K562 (cell line): ENCODE measurements around the gene GGA2. TPM values are rescaled to one million over a fixed set of nuclear protein-coding genes. Genes with fewer than 3 reads are reported as not detected.

ENCODE experiments used
- ATAC-seq: fragments of 200-7000 bp; cut with Tn5 transposase; 3 replicates; pipeline ENCODE4 v1.9.1; 2020; ENCODE audit warnings: moderate library complexity
- BruUV-seq: library from RNA; stranded (reverse); fragments of 400-500 nt; replicated peaks from 2 replicates; lab custom pipeline; 2021; lab: Mats Ljungman, UMichigan
- CTCF ChIA-PET: fragments of 300-600 bp; formaldehyde crosslinking; extraction: SDS; loops from one replicate; lab custom pipeline; 2021; ENCODE audit warnings: low intra/inter-chr PET ratio; lab: Yijun Ruan, JAX
- POLR2A ChIA-PET: fragments of 300-600, 350-650 bp; sonication (Branson Sonifier 250); formaldehyde crosslinking; extraction: SDS; loops from one replicate; lab custom pipeline; 2021; ENCODE audit warnings: antibody characterized with exemption, inconsistent platforms; lab: Yijun Ruan, JAX
- DNase-seq, 4 experiments: peaks; one replicate each; pipeline versions ENCODE4 v3.0.0 to v3.0.0-alpha.2; 2011 to 2018; ENCODE audit warnings: low spot score in 3 of 4, mixed read lengths in 3 of 4; ENCODE audit errors: extremely low read depth in 1 of 4
- FAIRE-seq: peaks from 2 replicates; lab custom pipeline; 2011; peaks lifted over from hg19 to GRCh38; lab: Jason Lieb, UNC
- H2AFZ ChIP-seq: 2 replicates; pipeline ENCODE4 v1.6.0; 2011; ENCODE audit warnings: low read depth, low read length, control low read depth, inconsistent platforms
- H3K27ac ChIP-seq: fragments of 200-600 bp; 3 replicates; pipeline ENCODE4 v1.8.0; 2011; ENCODE audit warnings: low read depth, mild to moderate bottlenecking, control low read depth, inconsistent platforms, low read length, moderate library complexity, mixed read lengths; ENCODE audit errors: extremely low read depth
- H3K27me3 ChIP-seq, 2 experiments: fragments of 300-600 bp in 1 of 2; 2 replicates in 1 of 2; 3 replicates in 1 of 2; pipeline versions ENCODE4 v1.6.0 to v1.8.0; 2011; ENCODE audit warnings: inconsistent platforms in 2 of 2, low read length in 2 of 2, mild to moderate bottlenecking in 1 of 2, mixed read lengths in 1 of 2, moderate library complexity in 1 of 2; ENCODE audit not compliant: control insufficient read depth in 2 of 2, insufficient read depth in 2 of 2
- H3K36me3 ChIP-seq: fragments of 300-600 bp; 3 replicates; pipeline ENCODE4 v1.8.0; 2011; ENCODE audit warnings: mild to moderate bottlenecking, low read length, inconsistent platforms; ENCODE audit not compliant: control insufficient read depth, insufficient read depth
- H3K4me1 ChIP-seq, 2 experiments: fragments of 200-600 bp in 1 of 2; replicated peaks in 1 of 2; 2 replicates in 1 of 2; 3 replicates in 1 of 2; pipeline versions ENCODE4 v1.5.1 to v1.8.0; 2011; ENCODE audit warnings: inconsistent platforms in 2 of 2, low read length in 2 of 2, mild to moderate bottlenecking in 1 of 2, mixed read lengths in 1 of 2, moderate library complexity in 1 of 2; ENCODE audit not compliant: control insufficient read depth in 2 of 2, insufficient read depth in 2 of 2
- H3K4me2 ChIP-seq: 2 replicates; pipeline ENCODE4 v1.6.1; 2011; ENCODE audit warnings: low read length, control low read depth, inconsistent platforms, mixed read lengths; ENCODE audit not compliant: insufficient read depth
- H3K4me3 ChIP-seq: fragments of 200-600 bp; sonication (generic), shearing (Covaris generic); 2 replicates; pipeline ENCODE4 v1.5.1; 2016; ENCODE audit warnings: control low read depth, inconsistent platforms
- H3K79me2 ChIP-seq: fragments of 200-600 bp; 3 replicates; pipeline ENCODE4 v1.8.0; 2011; ENCODE audit warnings: low read length, inconsistent platforms; ENCODE audit not compliant: control insufficient read depth, insufficient read depth
- H3K9ac ChIP-seq, 2 experiments: 2 replicates each; pipeline versions ENCODE4 v1.6.0 to v1.6.1; 2011; ENCODE audit warnings: low read depth in 2 of 2, low read length in 2 of 2, control low read depth in 1 of 2, inconsistent platforms in 1 of 2, mild to moderate bottlenecking in 1 of 2, mixed read lengths in 1 of 2; ENCODE audit not compliant: insufficient read depth in 1 of 2
- H3K9me1 ChIP-seq: one replicate; pipeline ENCODE4 v1.6.0; 2011; ENCODE audit warnings: inconsistent platforms, mild to moderate bottlenecking, low read length, moderate library complexity; ENCODE audit not compliant: control insufficient read depth, insufficient read depth
- H3K9me3 ChIP-seq: replicated peaks from 2 replicates; pipeline ENCODE4 v1.5.1; 2011; ENCODE audit warnings: low read depth, low read length, inconsistent platforms; ENCODE audit not compliant: control insufficient read depth, insufficient read depth
- H4K20me1 ChIP-seq: replicated peaks from 2 replicates; pipeline ENCODE4 v1.6.1; 2011; ENCODE audit warnings: low read length, inconsistent platforms, mixed read lengths; ENCODE audit not compliant: control insufficient read depth, insufficient read depth
- BMI1 ChIP-seq: fragments of 150-350 bp; IDR thresholded peaks from 2 replicates; pipeline ENCODE4 v1.6.1; 2014; ENCODE audit warnings: low read length
- DMBX1 ChIP-seq: fragments of 250-450 bp; sonication (Bioruptor Pico); IDR thresholded peaks from 2 replicates; pipeline ENCODE4 v1.8.0; 2022; ENCODE audit warnings: inconsistent platforms, mild to moderate bottlenecking, moderate library complexity, borderline replicate concordance
- PPARD ChIP-seq: fragments of 250-450 bp; sonication (Bioruptor Pico); IDR thresholded peaks from 2 replicates; pipeline ENCODE4 v1.8.0; 2022; ENCODE audit warnings: inconsistent platforms, mild to moderate bottlenecking, moderate library complexity
- WGBS: fragments of 100-300 bp; shearing (Covaris generic); methylation state at CpG from one replicate; pipeline ENCODE4 v1.1.6; 2016; ENCODE audit warnings: low coverage, mixed read lengths; ENCODE audit not compliant: insufficient coverage; ENCODE audit errors: missing lambda C conversion rate; 5-methylcytosine and 5-hydroxymethylcytosine counted together
- in situ Hi-C: fragments of 300-500 bp; cut with MboI; formaldehyde crosslinking; loops from 4 replicates; pipeline ENCODE4 v1.15.0; 2018; ENCODE audit warnings: inconsistent platforms, mixed read lengths
- intact Hi-C: fragments of 100-400 bp; cut with micrococcal nuclease; formaldehyde crosslinking; loops from 2 replicates; pipeline ENCODE4 v1.14.2; 2022
- polyA plus RNA-seq, 8 experiments: library from polyadenylated mRNA; depleted of rRNA in 4 of 8; stranded (reverse) in 5 of 8; unstranded in 3 of 8; fragments of >200 nt; fragmentation: Nextera tagmentation in 2 of 8; fragmentation: Illumina TruSeq in 1 of 8; extraction: Ambion mirVana in 2 of 8; extraction: Trizol in 1 of 8; gene quantifications; 2 replicates each; pipeline versions ENCODE4 v1.2.1 to v1.2.3, GENCODE V29; 2011 to 2014; ENCODE audit warnings: inconsistent platforms in 1 of 8, missing spikeins in 1 of 8
- total RNA-seq, 7 experiments: library from RNA; depleted of rRNA in 6 of 7; stranded (reverse); fragments of >200 nt in 6 of 7; fragmentation: Illumina TruSeq in 2 of 7; extraction: Trizol in 2 of 7; gene quantifications; 2 replicates each; pipeline versions ENCODE4 v1.2.1 to v1.2.3, GENCODE V29; 2011 to 2021; ENCODE audit warnings: low replicate concordance in 1 of 7
- TF ChIP-seq, protein P1 (sequence below): sonication (generic); formaldehyde crosslinking; IDR thresholded peaks from 2 replicates; pipeline ENCODE4 v1.8.1; 2023; ENCODE audit warnings: mild to moderate bottlenecking, missing genetic modification reagents

The GGA2 gene
- total and polyA plus RNA-seq, 9 of the 15 experiments (the other 6 are each of a cell fraction or from before 2014, with no cell fraction given), result 11.9 to 133 (median 66.3) TPM

DNA sequence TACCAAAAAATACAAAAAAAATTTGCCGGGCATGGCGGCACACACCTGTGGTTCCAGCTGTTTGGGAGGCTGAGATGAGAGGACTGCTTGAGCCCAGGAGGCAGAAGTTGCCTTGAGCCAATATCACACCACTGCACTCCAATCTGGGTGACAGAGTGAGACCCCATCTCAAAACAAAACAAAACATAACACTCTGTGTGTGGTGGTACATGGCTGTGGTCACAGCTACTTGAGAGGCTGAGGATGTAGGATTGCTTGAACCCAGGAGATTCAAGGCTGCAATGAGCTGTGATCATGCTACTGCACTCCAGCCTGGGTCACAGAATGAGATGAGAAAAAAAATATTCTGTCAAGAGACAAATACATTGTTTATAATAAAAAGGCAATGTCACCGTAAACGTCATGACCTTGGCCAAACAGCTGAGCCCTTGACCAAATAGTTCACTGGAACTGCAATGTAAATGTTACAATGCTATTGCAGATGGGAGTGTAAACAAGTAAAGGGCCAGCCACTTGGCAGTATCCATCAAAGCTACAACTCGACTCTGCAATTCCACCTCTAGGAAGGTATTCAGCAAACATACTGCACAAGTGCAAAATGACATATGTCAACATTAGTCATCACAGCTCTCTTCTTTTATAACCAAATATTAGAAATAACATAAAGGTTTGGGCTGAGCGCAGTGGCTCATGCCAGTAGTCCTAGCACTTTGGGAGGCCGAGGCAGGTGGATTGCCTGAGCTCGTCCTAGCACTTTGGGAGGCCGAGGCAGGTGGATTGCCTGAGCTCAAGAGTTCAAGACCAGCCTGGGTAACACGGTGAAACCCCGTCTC lies 29.9 kb upstream of the GGA2 start (continued):
- TF ChIP-seq, protein P1, sequence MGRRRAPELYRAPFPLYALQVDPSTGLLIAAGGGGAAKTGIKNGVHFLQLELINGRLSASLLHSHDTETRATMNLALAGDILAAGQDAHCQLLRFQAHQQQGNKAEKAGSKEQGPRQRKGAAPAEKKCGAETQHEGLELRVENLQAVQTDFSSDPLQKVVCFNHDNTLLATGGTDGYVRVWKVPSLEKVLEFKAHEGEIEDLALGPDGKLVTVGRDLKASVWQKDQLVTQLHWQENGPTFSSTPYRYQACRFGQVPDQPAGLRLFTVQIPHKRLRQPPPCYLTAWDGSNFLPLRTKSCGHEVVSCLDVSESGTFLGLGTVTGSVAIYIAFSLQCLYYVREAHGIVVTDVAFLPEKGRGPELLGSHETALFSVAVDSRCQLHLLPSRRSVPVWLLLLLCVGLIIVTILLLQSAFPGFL (CRISPR knock-in tag), result no peak
- TF ChIP-seq PPARD (CRISPR knock-in tag), result no peak

DNA sequence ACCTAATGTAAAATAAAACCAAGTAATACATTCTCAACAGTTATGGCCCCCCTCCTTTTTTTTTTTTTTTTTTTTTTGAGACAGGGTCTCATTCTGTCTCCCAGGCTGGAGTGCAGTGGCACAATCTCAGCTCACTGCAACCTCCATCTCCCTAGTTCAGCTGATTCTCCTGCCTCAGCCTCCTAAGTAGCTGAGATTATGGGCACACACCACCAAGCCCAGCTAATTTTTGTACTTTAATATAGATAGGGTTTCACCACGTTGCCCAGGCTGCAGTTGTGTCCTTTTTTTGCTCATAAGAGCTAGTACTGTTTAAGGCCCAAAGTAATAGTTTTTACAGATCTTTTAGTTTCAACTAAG lies 28.6 kb upstream of the GGA2 start:
- Histone ChIP-seq H4K20me1 (no peaks in the 10 kb centered on the region), H3K9ac (no peak overlapping the region), H3K79me2 (no peaks in the 10 kb centered on the region), H3K4me1 (peaks cover 4 to 9% of the 10 kb centered on the region in 2 experiments; a peak in 3 of 5 replicates), H3K27me3 (no peaks in the 10 kb centered on the region), H3K27ac (peak overlapping the region; percentile 62; the same call in 2 of the 3 replicates), H3K4me3 (no peak overlapping the region), H3K9me3 (no peaks in the 10 kb centered on the region), H2AFZ (no peak overlapping the region), H3K36me3 (peaks cover 79% of the 10 kb centered on the region), H3K9me1 (peaks cover 3% of the 10 kb centered on the region), H3K4me2 (no peak overlapping the region)
- BruUV-seq, result no TSS peak
- intact Hi-C loops, result no loop called here
- FAIRE-seq (no peak), ATAC-seq (peak; percentile 62), DNase-seq (no peak)
- 40% methylated on average over 1 of the region's 1 CpG for WGBS
- POLR2A ChIA-PET, result interaction anchor here (1.1 to 1.4 kb wide), 5 partner anchors 9 to 27 kb away, joined by 3 to 7 read pairs (median 6); partner anchors contain the start of genes EARS2 and UBFD1
- TF ChIP-seq DMBX1 (CRISPR knock-in tag) (0 out of 2 replicates have a peak, but pooled peaks have one; percentile 8), BMI1 (no peak)
- CTCF ChIA-PET, result no interaction called here
- in situ Hi-C loops, result no loop called here
